ENCODE results near the gene PCGF3.

DNA sequence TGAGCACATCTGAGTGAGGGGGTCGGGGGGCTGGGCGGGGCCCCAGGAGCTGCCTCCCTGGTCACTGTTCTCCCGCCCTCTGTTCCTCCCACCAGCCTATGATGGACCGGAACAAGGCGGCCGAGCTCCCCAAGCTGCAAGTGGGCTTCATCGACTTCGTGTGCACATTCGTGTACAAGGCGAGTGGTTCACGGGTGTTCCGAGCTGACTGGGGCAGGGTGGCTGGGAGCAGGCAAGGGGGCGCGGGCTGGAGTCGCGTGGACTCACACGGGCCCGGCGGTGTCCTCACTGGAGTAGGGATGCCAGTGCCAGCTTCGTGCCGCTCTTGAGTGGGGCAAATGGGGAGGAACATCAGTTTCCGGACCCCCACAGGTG is 39.2 kb upstream of the PCGF3 start:
- TF ChIP-seq CTCF (IDR thresholded peaks at IDR 0.05) (no peak), ZFX (IDR thresholded peaks at IDR 0.05; ENCODE audit: borderline replicate concordance) (no peak)

All from 22Rv1 (cell line).